A549 (cell line): Measurements from ENCODE around the gene NOXA1. TPM values are rescaled to one million over a fixed set of nuclear protein-coding genes. Genes with fewer than 3 reads are reported as not detected.

Source experiments
- ATAC-seq, 2 experiments: fragments of 200-7000 bp in 1 of 2; fragments of >200 bp in 1 of 2; cut with Nextera tagmentation in 1 of 2; cut with Tn5 transposase in 1 of 2; 3 replicates each; pipeline versions ENCODE4 v1.8.0 to v1.9.1; 2018 to 2020; ENCODE audit warnings: mild to moderate bottlenecking in 1 of 2, moderate library complexity in 1 of 2
- CTCF ChIA-PET: fragments of 300-600 bp; sonication (Branson Sonifier 250); formaldehyde crosslinking; extraction: SDS; loops from one replicate; lab custom pipeline; 2021; ENCODE audit warnings: antibody characterized with exemption, inconsistent platforms; lab: Yijun Ruan, JAX
- POLR2A ChIA-PET: fragments of 350-600 bp; formaldehyde crosslinking; extraction: SDS; loops from one replicate; lab custom pipeline; 2021; ENCODE audit warnings: antibody characterized with exemption, inconsistent platforms; lab: Yijun Ruan, JAX
- DNase-seq, 2 experiments: peaks; one replicate each; pipeline versions ENCODE4 v3.0.0 to v3.0.0-alpha.2; 2011 to 2016; ENCODE audit warnings: low read depth in 1 of 2, low spot score in 1 of 2
- FAIRE-seq: peaks from 2 replicates; lab custom pipeline; 2011; peaks lifted over from hg19 to GRCh38; lab: Jason Lieb, UNC
- H3K27ac ChIP-seq, 2 experiments: fragments of >200 bp; sonication (Bioruptor Twin); formaldehyde crosslinking; 3 replicates each; pipeline ENCODE4 v1.5.1; 2016 to 2017
- H3K4me1 ChIP-seq: fragments of >200 bp; sonication (Bioruptor Twin); formaldehyde crosslinking; 3 replicates; pipeline ENCODE4 v1.6.1; 2016
- H3K4me2 ChIP-seq: fragments of >200 bp; sonication (Bioruptor Twin); formaldehyde crosslinking; 3 replicates; pipeline ENCODE4 v1.6.1; 2016
- H3K4me3 ChIP-seq: fragments of >200 bp; sonication (Bioruptor Twin); formaldehyde crosslinking; 3 replicates; pipeline ENCODE4 v1.5.1; 2016
- H3K9me3 ChIP-seq: fragments of >200 bp; sonication (Bioruptor Twin); formaldehyde crosslinking; 3 replicates; pipeline ENCODE4 v1.6.1; 2016
- BHLHE40 ChIP-seq: IDR thresholded peaks from 2 replicates; pipeline ENCODE4 v1.6.1; 2012; ENCODE audit warnings: low read depth, low read length, inconsistent platforms
- CBX2 ChIP-seq: fragments of 200-600 bp; sonication (generic); IDR thresholded peaks from 2 replicates; pipeline ENCODE4 v1.6.1; 2016; ENCODE audit warnings: low read depth, mild to moderate bottlenecking, borderline replicate concordance
- CHD2 ChIP-seq: fragments of 150-350 bp; IDR thresholded peaks from 2 replicates; pipeline ENCODE4 v1.6.1; 2014; ENCODE audit warnings: low read length; ENCODE audit not compliant: partially characterized antibody
- EHF ChIP-seq: fragments of 250-450 bp; sonication (Bioruptor Pico); IDR thresholded peaks from 2 replicates; pipeline ENCODE4 v1.5.0; 2020; ENCODE audit warnings: mild to moderate bottlenecking
- EHMT2 ChIP-seq: fragments of 200-600 bp; sonication (generic); IDR thresholded peaks from 2 replicates; pipeline ENCODE4 v1.6.1; 2016; ENCODE audit warnings: antibody characterized with exemption, low read depth, mild to moderate bottlenecking, moderate library complexity
- ELK1 ChIP-seq: fragments of 150-350 bp; IDR thresholded peaks from 2 replicates; pipeline ENCODE4 v1.6.1; 2014; ENCODE audit warnings: low read depth, mild to moderate bottlenecking, low read length
- EP300 ChIP-seq, 2 experiments: fragments of >200 bp; sonication (Bioruptor Twin); formaldehyde crosslinking; IDR thresholded peaks; 2 replicates in 1 of 2; 3 replicates in 1 of 2; pipeline ENCODE4 v1.6.1; 2016 to 2017
- FOSB ChIP-seq: fragments of 250-450 bp; sonication (Bioruptor Pico); IDR thresholded peaks from 2 replicates; pipeline ENCODE4 v1.5.0; 2020; ENCODE audit warnings: mild to moderate bottlenecking, moderate library complexity
- FOSL2 ChIP-seq, 2 experiments: fragments of 450-650 bp in 1 of 2; fragments of >200 bp in 1 of 2; sonication (Bioruptor Twin) in 1 of 2; formaldehyde crosslinking; IDR thresholded peaks; 2 replicates each; pipeline versions ENCODE4 v1.5.0 to v1.6.1; 2016 to 2020; ENCODE audit warnings: mild to moderate bottlenecking in 1 of 2, moderate library complexity in 1 of 2
- GATA3 ChIP-seq: IDR thresholded peaks from 2 replicates; pipeline ENCODE4 v1.6.1; 2012; ENCODE audit warnings: borderline replicate concordance
- HDAC2 ChIP-seq: fragments of 200-600 bp; sonication (generic); IDR thresholded peaks from 2 replicates; pipeline ENCODE4 v1.6.1; 2016
- HEYL ChIP-seq: fragments of 250-450 bp; sonication (Bioruptor Pico); IDR thresholded peaks from 2 replicates; pipeline ENCODE4 v1.8.0; 2021; ENCODE audit warnings: mild to moderate bottlenecking, moderate library complexity
- HOXB13 ChIP-seq: fragments of 250-450 bp; sonication (Bioruptor Pico); IDR thresholded peaks from 2 replicates; pipeline ENCODE4 v1.5.0; 2020; ENCODE audit warnings: low read depth, mild to moderate bottlenecking, moderate library complexity
- JUN ChIP-seq, 2 experiments: fragments of >200 bp; sonication (Bioruptor Twin); formaldehyde crosslinking; IDR thresholded peaks; 2 replicates in 1 of 2; 3 replicates in 1 of 2; pipeline ENCODE4 v1.6.1; 2016 to 2017
- JUNB ChIP-seq: fragments of >200 bp; sonication (Bioruptor Twin); formaldehyde crosslinking; IDR thresholded peaks from 2 replicates; pipeline ENCODE4 v1.6.1; 2016
- MAFK ChIP-seq: fragments of 450-650 bp; IDR thresholded peaks from 2 replicates; pipeline ENCODE4 v1.6.1; 2014; ENCODE audit not compliant: partially characterized antibody
- NR3C1 ChIP-seq: fragments of >200 bp; sonication (Bioruptor Twin); formaldehyde crosslinking; IDR thresholded peaks from 3 replicates; pipeline ENCODE4 v1.6.1; 2017
- PBX3 ChIP-seq: IDR thresholded peaks from 2 replicates; pipeline ENCODE4 v1.6.1; 2012
- PHF8 ChIP-seq: fragments of 200-600 bp; sonication (generic); IDR thresholded peaks from 2 replicates; pipeline ENCODE4 v1.6.1; 2016; ENCODE audit warnings: low read depth, mild to moderate bottlenecking, antibody characterized with exemption, moderate library complexity, borderline replicate concordance
- POLR2A ChIP-seq: IDR thresholded peaks from 2 replicates; pipeline ENCODE4 v1.6.1; 2012; ENCODE audit warnings: mild to moderate bottlenecking, low read length
- RAD21 ChIP-seq, 2 experiments: fragments of >200 bp in 1 of 2; sonication (Bioruptor Twin) in 1 of 2; formaldehyde crosslinking in 1 of 2; IDR thresholded peaks in 1 of 2; conservative IDR thresholded peaks in 1 of 2; 2 replicates in 1 of 2; 3 replicates in 1 of 2; pipeline ENCODE4 v1.6.1; 2012 to 2018; ENCODE audit warnings: inconsistent platforms in 1 of 2
- RARB ChIP-seq: fragments of 250-450 bp; sonication (Bioruptor Pico); IDR thresholded peaks from 2 replicates; pipeline ENCODE4 v1.8.0; 2021; ENCODE audit warnings: mild to moderate bottlenecking, moderate library complexity
- RNF2 ChIP-seq: fragments of 200-600 bp; sonication (generic); IDR thresholded peaks from 2 replicates; pipeline ENCODE4 v1.6.1; 2016; ENCODE audit warnings: low read depth, mild to moderate bottlenecking, antibody characterized with exemption, moderate library complexity, borderline replicate concordance
- SMC3 ChIP-seq: fragments of >200 bp; sonication (Bioruptor Twin); formaldehyde crosslinking; IDR thresholded peaks from 3 replicates; pipeline ENCODE4 v1.6.1; 2018; ENCODE audit warnings: inconsistent platforms
- SREBF2 ChIP-seq: fragments of 450-650 bp; IDR thresholded peaks from 2 replicates; pipeline ENCODE4 v1.6.1; 2014; ENCODE audit warnings: mild to moderate bottlenecking, moderate library complexity
- TFCP2L1 ChIP-seq: fragments of 250-450 bp; sonication (Bioruptor Pico); IDR thresholded peaks from 2 replicates; pipeline ENCODE4 v1.5.0; 2021; ENCODE audit warnings: mild to moderate bottlenecking
- USF2 ChIP-seq: fragments of 450-650 bp; IDR thresholded peaks from 2 replicates; pipeline ENCODE4 v1.6.1; 2014; ENCODE audit warnings: antibody characterized with exemption
- ZFP36 ChIP-seq: fragments of 450-650 bp; IDR thresholded peaks from 2 replicates; pipeline ENCODE4 v1.6.1; 2014; ENCODE audit warnings: borderline replicate concordance; ENCODE audit not compliant: partially characterized antibody
- ZNF302 ChIP-seq: fragments of 250-450 bp; sonication (Bioruptor Pico); IDR thresholded peaks from 2 replicates; pipeline ENCODE4 v1.9.0; 2021; ENCODE audit warnings: inconsistent platforms, mild to moderate bottlenecking, moderate library complexity
- ZSCAN20 ChIP-seq: fragments of 250-450 bp; sonication (Bioruptor Pico); IDR thresholded peaks from 2 replicates; pipeline ENCODE4 v1.8.0; 2022; ENCODE audit warnings: mild to moderate bottlenecking, moderate library complexity
- WGBS: methylation state at CpG from one replicate; pipeline ENCODE4 v1.1.6; 2017; ENCODE audit errors: missing lambda C conversion rate; 5-methylcytosine and 5-hydroxymethylcytosine counted together
- polyA plus RNA-seq, 4 experiments: library from polyadenylated mRNA; depleted of rRNA in 3 of 4; stranded (reverse); fragments of >200 nt; fragmentation: RNase III in 1 of 4; extraction: RNeasy Plus Mini Kit Qiagen cat#74134 plus additional on column Dnase treatment in 1 of 4; gene quantifications; 2 replicates in 3 of 4; 3 replicates in 1 of 4; pipeline ENCODE4 v1.2.3, GENCODE V29; 2011 to 2017
- TF ChIP-seq, protein P1 (sequence below): IDR thresholded peaks from 2 replicates; pipeline ENCODE4 v1.6.1; 2012; ENCODE audit warnings: low read depth, borderline replicate concordance
- TF ChIP-seq, protein P2 (sequence below): fragments of 250-450 bp; sonication (Bioruptor Pico); IDR thresholded peaks from 2 replicates; pipeline ENCODE4 v1.5.0; 2021; ENCODE audit warnings: mild to moderate bottlenecking, moderate library complexity, borderline replicate concordance

Gene NOXA1
- polyA plus RNA-seq, 2 of the 4 experiments (the other 2 are of a cell fraction) = 0.44 to 1.5 TPM

- TF ChIP-seq ZSCAN20 (CRISPR knock-in tag) (no peak), TFCP2L1 (0 out of 2 replicates have a peak, but pooled peaks have one; percentile 30), ZFP36 (no peak)
- TF ChIP-seq, protein P1, sequence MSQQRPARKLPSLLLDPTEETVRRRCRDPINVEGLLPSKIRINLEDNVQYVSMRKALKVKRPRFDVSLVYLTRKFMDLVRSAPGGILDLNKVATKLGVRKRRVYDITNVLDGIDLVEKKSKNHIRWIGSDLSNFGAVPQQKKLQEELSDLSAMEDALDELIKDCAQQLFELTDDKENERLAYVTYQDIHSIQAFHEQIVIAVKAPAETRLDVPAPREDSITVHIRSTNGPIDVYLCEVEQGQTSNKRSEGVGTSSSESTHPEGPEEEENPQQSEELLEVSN = 0 out of 2 replicates have a peak, but pooled peaks have one; percentile 23
- TF ChIP-seq, all 56 proteins: peak for 8
Observed at GRCh38 chr9:137411645-137412380, 11.4 kb upstream of the NOXA1 start (continued).

DNA sequence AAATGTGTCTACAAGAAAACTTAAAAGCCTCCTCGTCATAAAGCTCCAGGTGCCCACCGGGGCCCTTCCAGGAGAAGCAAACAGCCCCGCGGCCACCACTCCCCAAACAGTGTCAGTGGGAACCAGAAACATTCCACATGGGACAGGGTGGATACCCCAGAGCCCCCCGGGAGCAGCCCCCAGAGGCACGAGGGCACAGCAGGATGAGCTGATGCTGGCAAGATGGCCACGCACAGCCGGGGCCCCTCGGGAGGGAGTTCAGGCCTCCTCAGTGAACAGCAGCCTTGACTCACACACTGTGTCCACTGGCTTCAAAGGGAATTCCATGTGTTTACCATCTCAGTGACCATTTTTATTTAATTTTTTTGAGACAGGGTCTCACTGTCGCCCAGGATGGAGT is 10.8 kb upstream of the NOXA1 start:
- 86% methylated on average over 10 of the region's 10 CpGs for whole genome bisulfite sequencing
- CTCF ChIA-PET = interaction anchor here (0.7 to 6.8 kb wide), 8 partner anchors 11 to 329 kb away, joined by 3 to 48 read pairs (median 4); partner anchors contain the start of genes EXD3, NOXA1 and NRARP

GRCh38 chr9:137415451-137415850 is 7.7 kb upstream of the NOXA1 start:
- no peak for FAIRE-seq
- CTCF ChIA-PET = interaction anchor here (6.8 kb wide), 1 partner anchor 8 kb away, joined by 48 read pairs; the partner anchor contains the start of genes EXD3 and NOXA1
- WGBS = 81% methylated on average over 3 of the region's 5 CpGs

More for the DNA sequence above, 10.8 kb upstream of the NOXA1 start:
- peaks cover 27% of the 10 kb centered on the region for H3K4me1 ChIP-seq
- no peak for TF ChIP-seq EP300 (IDR thresholded peaks at IDR 0.05)
- no peak for TF ChIP-seq JUN (IDR thresholded peaks at IDR 0.05)
- TF ChIP-seq RARB (CRISPR knock-in tag) = no peak
- no peak for TF ChIP-seq MAFK
- no peak for TF ChIP-seq SREBF2
- no peak for TF ChIP-seq HDAC2
- TF ChIP-seq CHD2 = no peak
- no peak for TF ChIP-seq BHLHE40
- no peak for TF ChIP-seq RAD21 (conservative IDR thresholded peaks at IDR 0.05 in 1 of 2, IDR thresholded peaks at IDR 0.05 in 1 of 2)
- TF ChIP-seq RNF2 = no peak
- TF ChIP-seq SMC3 = no peak
- TF ChIP-seq ZNF302 (CRISPR knock-in tag) = no peak
- TF ChIP-seq PHF8 = no peak
- no peak for TF ChIP-seq HEYL (CRISPR knock-in tag)
- TF ChIP-seq USF2 = no peak
- TF ChIP-seq POLR2A = no peak
- no peaks in the 10 kb centered on the region for H3K9me3 ChIP-seq
- H3K4me3 ChIP-seq = no peak overlapping the region
- ATAC-seq = no peak
- POLR2A ChIA-PET = interaction anchor here (0.5 to 2.6 kb wide), 4 partner anchors 11 to 178 kb away, joined by 4 to 13 read pairs (median 6); partner anchors contain the start of genes EXD3, NOXA1 and NRARP
- FAIRE-seq = no peak
- H3K27ac ChIP-seq = peak overlapping the region; percentile 86 to 98
- DNase-seq = no peak
- peak overlapping the region; percentile 87 for H3K4me2 ChIP-seq

More at GRCh38 chr9:137415451-137415850, 7.7 kb upstream of the NOXA1 start:
- H3K9me3 ChIP-seq = no peaks in the 10 kb centered on the region
- H3K4me3 ChIP-seq = no peak overlapping the region
- H3K4me1 ChIP-seq = peaks cover 24% of the 10 kb centered on the region
- no peak overlapping the region for H3K27ac ChIP-seq
- no peak overlapping the region for H3K4me2 ChIP-seq
- TF ChIP-seq HOXB13 (CRISPR knock-in tag) (no peak), ELK1 (no peak), NR3C1 (no peak), GATA3 (no peak), CBX2 (no peak), FOSB (no peak), FOSL2 (IDR thresholded peaks at IDR 0.05) (no peak), FOSL2 (CRISPR knock-in tag; IDR thresholded peaks at IDR 0.05) (no peak), EHMT2 (no peak), JUN (IDR thresholded peaks at IDR 0.05) (no peak), ZSCAN20 (CRISPR knock-in tag) (no peak), EHF (CRISPR knock-in tag) (no peak), PHF8 (no peak), PBX3 (no peak), RNF2 (no peak), JUNB (no peak)
- TF ChIP-seq, protein P2, sequence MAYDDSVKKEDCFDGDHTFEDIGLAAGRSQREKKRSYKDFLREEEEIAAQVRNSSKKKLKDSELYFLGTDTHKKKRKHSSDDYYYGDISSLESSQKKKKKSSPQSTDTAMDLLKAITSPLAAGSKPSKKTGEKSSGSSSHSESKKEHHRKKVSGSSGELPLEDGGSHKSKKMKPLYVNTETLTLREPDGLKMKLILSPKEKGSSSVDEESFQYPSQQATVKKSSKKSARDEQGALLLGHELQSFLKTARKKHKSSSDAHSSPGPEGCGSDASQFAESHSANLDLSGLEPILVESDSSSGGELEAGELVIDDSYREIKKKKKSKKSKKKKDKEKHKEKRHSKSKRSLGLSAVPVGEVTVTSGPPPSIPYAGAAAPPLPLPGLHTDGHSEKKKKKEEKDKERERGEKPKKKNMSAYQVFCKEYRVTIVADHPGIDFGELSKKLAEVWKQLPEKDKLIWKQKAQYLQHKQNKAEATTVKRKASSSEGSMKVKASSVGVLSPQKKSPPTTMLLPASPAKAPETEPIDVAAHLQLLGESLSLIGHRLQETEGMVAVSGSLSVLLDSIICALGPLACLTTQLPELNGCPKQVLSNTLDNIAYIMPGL (CRISPR knock-in tag) = no peak
- DNase-seq (no peak), ATAC-seq (no peak)
- POLR2A ChIA-PET = no interaction called here
